HTERT RPE-1 (cell line): Measurements from ENCODE around the gene HSD17B11.
"Not testable (repeated sequence)": the region's sequence is repeated elsewhere in the genome, so short reads cannot be mapped to it uniquely, and the experiment has no call there.

Experiments
- in situ Hi-C: fragments of 300-500 bp; cut with MboI; formaldehyde crosslinking; loops from 4 replicates; pipeline ENCODE4 v1.14.3; 2020; ENCODE audit warnings: low sequenced_read_pairs

The HSD17B11 gene, protein sequence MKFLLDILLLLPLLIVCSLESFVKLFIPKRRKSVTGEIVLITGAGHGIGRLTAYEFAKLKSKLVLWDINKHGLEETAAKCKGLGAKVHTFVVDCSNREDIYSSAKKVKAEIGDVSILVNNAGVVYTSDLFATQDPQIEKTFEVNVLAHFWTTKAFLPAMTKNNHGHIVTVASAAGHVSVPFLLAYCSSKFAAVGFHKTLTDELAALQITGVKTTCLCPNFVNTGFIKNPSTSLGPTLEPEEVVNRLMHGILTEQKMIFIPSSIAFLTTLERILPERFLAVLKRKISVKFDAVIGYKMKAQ

DNA sequence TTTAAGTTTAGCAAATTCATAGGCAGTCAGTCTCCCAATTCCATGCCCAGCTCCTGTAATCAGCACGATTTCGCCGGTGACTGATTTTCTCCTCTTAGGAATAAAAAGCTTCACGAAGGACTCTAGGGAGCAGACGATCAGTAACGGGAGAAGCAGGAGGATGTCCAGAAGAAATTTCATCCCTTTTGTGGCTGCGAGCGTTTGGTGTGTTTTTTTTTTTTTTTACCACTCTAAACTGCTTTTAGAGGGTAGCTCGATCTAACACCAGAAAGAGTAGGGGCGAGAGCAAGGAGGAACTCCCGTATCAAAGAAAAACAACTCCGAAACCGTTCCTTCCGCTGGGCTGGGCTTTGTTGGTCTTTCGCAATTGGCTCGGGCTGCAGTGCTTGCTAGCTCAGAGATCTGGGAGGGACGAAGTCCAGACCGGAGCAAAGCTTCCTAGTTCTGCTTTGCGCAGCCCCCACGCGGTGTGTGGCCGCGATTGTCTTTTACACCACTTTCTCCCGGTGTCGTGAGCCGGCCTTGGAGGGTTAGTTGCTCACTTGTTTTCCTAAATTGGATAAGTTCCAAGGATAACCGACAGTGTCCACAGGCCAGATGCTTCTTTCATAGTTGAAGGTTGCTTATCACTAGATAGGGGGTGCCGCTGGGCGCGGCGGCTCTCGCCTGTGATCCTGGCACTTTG, at the start of gene HSD17B11:
Gene HSD17B11, minus strand, starts transcription at position 298 of the 685 bp plus-strand sequence. Its CDS starts 118 bp downstream, at position 180.
- in situ Hi-C loops, result no loop called here

DNA sequence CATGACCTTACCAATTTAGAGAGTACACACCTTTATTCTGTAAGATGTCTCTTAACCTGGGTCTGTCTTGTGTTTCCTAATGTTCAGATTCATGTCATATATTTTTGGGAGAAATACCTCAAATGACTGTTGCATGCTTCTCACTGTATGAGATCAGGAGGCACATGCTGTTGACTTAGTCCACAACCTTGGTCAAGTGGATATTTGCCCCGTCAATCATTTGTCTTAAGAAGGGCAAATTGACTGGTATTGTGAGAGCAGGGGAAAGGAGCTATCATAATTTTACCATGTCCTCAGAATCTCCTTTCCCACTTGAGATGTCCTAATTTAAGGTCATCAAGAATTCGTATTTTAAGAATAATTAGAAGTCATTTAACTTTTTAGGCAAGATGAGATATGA, 42.4 kb upstream of the HSD17B11 start:
- in situ Hi-C loops, result no loop called here

DNA sequence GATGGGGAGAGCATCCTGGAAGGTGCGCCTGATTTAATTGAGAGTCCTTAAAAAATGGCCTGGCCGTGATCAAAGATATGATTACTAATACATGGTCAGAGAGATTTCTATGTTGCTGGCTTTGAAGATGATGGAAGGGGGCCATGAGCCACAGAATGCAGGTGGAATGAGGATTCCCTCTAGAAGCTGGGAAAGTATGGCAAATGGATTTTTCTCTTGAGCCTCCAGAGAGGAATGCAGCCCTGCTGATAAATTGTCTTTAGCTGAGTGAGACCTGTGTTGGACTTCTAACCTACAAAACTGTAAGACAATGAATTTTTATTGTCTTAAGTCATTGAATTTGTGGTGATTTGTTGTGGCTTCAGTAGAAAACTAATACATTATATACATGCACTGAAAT, 39.0 kb upstream of the HSD17B11 start:
- in situ Hi-C loops, result no loop called here

DNA sequence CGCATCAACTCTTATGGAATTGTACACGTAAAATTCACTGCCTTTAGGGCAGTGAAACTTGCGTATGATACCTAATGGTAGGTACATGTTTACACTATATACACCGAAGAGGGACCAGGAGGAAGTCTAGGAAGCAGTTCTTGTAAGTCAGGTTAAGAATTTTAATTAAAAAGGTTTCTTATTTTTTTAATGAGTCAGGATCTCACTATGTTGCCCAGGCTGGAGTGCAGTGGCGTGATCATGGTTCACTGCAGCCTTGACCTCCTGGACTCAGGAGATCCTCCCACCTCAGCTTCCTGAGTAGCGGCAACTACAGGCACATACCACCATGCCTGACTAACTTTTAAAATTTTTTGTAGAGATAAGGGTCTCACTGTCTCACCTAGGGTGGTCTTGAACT, 38.0 kb upstream of the HSD17B11 start:
- in situ Hi-C loops, result no loop called here

DNA sequence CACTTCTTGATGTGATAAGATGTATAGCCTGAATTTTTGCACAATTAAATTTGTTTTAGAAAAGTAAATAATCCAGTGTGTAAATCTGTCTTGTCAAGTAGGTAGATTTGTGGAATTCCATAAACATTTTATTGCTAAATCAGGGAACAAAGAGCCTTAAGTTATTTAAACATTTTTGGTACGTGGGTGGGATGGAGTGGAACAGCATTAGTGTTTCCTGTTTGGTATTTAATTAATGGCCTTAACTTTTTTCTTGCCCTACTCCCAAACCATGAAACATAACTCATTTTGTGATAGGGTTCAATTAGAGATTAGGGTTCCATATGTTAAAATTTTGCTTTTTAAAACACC, 36.5 kb upstream of the HSD17B11 start:
- in situ Hi-C loops, result no loop called here

DNA sequence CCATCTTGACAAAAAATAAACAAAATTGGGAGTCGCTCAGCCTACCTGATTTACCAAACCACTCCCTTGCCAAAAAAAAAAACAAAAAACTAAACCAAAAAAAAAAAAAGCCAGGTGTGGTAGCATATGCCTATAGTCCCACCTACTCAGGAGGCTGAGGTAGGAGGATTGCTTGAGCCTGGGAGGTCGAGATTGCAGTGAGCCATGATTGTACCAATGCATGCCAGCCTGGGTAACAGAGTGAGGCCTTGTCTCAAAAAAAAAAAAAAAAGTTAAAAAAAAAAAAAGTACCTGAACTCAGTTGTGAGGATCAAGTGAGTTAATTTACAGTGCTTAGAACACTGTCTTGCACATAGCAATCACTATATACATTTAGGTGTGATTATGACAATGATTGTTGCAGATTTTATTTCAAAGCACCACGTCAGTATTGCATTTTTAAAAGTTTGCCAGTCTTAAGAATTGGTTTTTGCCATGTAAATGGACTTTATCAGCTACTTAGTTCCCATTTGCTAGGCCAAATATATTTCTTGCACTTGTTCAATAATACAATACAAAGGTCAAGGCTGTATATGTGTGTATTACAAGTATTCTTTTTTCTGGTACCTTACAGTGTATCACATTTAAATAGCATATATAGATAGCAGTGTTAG, 36.0 kb upstream of the HSD17B11 start:
- in situ Hi-C loops, result no loop called here

DNA sequence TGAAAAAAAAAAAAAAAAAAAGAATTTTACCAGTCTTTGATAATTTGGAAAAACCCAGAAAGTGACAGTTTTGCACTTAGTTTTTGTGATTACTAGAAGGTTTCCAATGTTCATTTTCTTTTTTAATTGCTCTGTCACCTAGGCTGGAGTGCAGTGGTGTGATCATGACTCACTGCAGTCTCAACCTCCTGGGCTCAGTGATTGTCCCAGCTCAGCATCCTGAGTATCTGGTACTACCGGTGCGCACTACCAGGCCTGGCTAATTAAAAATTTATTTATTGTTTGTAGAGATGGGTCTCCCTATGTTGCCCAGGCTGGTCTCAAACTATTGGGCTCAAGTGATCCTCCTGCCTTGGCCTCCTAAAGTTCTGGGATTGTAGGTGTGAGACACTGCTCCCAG, 34.7 kb upstream of the HSD17B11 start:
- in situ Hi-C loops, result no loop called here

DNA sequence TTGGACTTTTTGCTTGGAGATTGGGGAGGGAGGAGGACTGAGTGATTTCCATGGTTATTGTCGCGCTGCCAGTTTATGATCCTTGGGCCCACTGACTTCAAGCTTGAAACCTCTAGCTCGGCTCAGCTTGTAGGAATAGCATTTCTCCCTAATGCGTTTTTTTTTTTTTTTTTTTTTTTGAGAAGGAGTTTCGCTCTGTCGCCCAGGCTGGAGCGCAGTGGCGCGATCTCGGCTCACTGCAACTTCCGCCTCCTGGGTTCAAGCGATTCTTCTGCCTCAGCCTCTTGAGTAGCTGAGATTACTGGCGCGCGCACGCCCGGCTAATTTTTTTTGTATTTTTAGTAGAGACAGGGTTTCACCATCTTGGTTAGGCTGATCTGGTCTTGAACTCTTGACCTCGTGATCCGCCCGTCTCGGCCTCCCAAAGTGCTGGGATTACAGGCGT, 33.1 kb upstream of the HSD17B11 start:
- in situ Hi-C loops, result not testable (repeated sequence)

DNA sequence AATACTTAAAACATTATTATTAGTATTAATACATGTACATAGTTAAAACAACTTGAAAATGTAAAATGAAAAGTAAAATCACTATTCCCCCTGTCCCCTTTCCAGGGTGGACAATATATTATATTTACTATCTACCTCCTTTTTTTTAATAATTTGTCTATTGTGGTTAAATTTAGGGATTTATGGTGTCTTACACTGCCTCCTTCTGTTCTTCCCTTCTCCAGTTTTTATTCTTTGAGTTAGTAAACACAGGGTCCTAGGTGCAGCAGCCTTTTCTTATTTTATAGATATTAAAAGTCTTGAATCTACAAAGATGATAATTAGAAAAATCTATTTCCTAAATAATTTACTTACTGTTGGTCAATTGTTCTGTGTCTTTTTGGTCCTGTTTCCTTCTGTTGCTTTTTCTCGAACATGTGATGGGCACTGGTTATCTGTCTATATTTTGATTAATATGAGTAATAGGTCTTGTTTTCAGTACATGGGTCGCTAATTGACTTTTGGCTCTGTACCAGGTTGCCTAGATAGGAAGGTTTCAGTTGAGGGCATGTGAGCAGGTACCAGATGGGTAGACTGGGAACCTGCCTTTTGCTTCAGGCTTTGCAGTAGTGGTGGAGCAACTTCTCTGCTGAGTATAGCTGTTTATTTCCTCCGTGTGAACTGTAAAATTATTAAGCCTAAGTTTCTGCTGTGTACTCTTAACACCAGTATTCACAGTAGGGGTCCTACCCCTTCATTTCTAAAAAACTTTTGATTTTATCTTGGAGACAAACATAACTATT, 32.5 kb upstream of the HSD17B11 start:
- in situ Hi-C loops, result no loop called here

DNA sequence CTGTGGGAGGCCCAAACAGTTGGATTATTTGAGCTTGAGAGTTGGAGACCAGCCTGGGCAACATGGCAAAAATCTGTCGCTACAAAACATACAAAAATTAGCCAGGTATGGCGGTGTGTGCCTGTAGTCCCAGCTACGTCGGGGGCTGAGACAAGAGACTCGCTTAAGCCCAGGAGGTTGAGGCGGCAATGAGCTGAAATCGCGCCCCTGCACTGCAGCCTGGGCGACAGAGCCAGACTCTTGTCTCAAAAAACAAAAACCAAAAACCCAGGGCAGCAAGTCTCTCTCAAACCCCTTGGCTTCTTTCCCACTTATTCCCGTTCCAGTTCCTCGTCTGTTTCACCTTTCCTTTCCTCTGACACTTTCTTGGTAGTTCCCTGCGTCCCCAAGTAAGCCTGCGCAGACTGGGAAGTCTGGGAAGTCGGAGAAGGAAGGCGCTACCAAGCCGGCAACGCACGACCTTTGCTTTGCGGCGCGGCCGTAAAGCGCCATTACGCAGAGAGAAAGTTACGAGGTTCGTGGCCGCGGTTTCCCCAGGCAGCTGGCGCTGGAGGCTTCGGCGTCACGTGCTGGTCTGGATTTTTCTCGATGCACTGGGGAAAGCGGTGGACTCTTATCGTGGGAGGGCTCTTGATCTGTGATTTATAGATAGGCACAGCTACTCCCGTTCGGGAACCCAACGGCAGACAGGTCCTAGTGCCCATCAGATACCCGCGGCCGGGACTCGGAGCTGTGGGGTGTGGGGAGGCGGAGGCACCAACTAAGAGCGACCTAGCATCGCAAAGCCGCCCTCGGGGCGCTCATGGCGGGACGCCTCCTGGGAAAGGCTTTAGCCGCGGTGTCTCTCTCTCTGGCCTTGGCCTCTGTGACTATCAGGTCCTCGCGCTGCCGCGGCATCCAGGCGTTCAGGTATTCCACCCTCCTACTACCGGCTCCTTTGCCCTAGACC, 31.4 kb upstream of the HSD17B11 start, which contains the start of gene NUDT9:
Gene NUDT9, plus strand, starts transcription at position 470 of the 949 bp plus-strand sequence. Its CDS starts 333 bp downstream, at position 803.
- in situ Hi-C loops, result no loop called here

DNA sequence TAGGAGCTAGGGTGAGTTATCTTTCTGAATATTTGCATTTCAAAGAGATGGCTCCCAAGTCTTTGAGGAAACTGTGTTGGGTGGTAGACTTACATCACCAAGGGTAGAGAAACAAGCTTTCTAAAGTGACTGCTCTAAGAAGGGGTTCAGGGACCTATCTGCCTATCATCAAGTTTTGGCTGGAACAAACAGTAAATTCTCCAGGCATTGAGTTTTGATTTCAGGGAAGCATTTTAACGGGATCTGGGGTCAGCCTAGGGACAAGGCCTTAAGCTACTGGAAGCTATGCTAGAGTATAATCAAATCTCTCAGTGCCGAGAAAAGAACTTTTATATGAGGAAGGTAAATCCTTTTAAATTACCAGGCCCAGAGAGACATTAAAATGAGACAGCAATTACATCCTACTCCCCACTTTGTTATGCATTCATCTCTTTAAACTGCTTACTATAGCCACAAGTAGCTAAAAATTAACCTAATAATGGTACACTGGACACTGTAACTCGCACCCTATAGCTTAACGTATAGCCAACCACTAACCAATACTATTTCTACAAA, 29.4 kb upstream of the HSD17B11 start:
- in situ Hi-C loops, result no loop called here

DNA sequence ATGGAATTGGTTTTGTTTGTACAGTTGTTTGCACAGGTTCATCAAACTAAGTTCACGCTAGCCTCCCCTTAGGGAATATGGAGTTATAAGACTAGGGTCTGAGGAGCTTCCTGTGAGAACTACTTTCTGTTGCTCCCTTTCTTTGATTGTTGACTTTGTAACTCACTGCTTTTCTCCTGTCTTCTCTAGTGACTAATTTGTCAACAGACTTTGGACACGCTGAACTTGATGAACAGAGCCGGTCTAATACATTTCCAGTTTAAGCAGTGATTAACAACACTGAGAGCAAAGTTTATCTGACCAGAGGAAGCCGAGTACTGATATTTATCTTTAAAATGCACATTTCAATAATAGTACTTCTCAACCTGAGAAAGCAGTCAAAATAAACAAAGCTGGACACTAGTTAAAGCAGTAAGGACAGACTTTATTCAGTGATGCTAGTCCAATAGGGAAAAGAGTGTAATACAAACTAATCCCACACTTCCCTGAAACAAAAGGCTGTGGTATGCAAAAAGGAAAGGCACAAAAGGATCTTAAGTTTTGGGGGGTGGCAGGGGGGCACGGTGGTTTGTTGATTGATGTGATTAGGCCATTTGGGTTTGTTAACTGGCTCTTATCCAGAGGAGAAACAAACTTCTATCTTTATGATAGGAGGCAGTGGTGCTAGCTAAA, 28.7 kb upstream of the HSD17B11 start:
- in situ Hi-C loops, result no loop called here

DNA sequence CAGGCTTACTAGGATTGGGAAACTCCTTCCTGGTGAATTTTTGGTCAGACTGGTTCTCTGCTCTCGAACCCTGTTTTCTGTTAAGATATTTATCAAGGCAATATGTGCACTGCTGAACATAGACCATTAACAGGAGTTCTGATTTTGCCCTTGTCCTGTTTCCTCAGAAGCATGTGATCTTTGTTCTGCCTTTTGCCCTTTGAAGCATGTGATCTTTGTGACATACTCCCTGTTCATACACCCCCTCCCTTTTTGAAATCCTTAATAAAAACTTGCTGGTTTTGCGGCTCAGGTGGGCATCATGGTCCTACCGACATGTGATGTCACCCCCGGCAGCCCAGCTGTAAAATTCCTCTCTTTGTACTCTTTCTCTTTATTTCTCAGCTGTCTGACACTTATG, 27.4 kb upstream of the HSD17B11 start:
- in situ Hi-C loops, result not testable (repeated sequence)

DNA sequence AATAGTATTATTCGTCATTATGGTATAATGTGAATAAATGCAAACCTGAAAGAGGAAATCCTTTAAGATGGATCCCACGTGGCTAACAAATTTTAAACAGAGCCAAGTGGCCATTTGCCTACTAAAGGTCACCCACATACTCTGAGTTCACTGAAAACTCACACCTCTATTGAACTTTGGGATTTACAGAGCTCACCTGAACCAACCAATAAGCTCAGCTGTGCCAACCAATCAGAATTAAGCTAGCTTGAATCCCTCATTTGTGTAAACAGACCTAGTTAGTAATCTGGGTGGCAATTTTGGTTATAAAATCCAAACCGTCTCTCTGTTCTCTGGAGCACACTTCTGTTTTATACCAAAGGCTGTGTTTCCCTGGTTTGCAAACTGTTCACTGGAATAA, 26.0 kb upstream of the HSD17B11 start:
- in situ Hi-C loops, result no loop called here

DNA sequence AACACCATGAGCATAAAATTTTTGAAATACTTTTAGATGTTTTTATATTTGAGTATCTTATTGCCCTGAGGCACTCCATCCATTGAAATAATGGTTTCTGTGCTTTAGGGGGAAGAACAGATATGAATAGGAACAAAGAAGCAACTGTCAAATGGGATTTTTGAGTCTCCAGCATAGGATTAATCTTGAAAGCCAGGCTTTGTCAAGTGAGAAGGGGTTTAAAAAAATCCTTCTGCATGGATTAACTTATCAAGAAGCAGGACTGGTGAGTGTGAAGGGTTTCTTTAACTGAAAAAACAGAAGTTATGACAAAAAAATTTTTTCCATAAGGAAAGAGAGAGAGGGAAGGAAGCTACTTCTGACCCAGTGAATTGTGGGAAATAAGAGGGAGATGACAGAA, 23.8 kb upstream of the HSD17B11 start:
- in situ Hi-C loops, result no loop called here

DNA sequence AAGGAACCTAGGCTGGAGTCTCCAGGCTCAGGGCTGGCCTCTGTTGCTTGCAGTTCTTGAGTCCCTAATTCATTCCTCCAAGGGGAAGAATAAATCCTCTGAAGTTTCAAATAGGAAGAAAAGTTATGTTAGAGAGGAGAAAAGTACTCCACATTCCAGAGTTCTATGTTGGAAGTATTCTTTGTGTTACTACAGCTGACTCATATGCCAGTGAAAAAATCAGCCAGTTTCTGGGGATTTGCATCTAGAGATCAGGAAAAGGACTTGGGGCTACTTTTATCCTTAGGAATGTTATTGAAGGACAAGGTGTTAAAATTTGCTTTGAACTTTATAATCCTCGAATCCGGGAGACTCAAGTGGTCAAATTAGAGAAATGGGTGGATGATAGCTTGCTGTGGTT, 19.7 kb upstream of the HSD17B11 start:
- in situ Hi-C loops, result no loop called here

DNA sequence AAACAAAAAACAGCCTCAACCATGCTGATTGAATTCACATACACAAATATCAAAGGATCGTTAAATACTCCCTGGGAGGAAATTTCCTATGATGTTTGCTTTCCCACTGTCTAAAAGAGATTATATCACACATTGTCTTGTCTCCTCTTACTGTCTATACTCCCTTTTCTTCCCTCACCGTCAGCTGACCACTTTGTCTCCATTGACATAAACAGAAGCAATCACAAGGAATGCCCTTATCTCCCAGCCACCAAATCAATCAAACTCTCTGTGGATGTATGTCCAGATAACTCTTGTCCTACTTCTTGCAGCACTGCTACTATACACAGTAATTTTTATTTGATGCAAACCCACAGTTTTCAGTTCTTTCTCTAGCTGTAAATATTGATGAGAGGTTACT, 19.2 kb upstream of the HSD17B11 start:
- in situ Hi-C loops, result no loop called here

DNA sequence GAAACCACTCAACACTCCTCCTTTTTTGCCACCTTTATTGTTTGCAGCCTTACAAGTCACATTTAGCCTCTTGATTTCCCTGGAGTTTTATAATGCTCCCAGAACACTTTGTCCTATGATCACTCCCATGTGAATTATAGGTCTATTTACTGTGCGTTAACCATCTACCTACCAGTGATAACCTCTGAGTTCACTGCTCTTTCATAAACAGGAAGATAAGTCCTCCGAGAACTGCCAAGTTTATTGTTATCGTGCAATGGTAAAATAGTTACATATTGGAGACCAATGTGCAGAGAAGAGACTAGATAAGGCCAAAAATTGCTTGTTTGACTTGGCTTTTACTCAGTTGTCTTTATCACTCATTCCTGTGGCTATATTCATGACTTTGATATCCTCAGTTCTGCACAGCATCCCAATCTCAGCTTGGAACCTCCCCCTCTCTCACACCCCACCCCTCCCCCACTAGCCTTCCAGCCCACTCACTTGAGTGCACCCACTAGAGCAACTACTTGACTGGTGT, 18.5 kb upstream of the HSD17B11 start:
- in situ Hi-C loops, result no loop called here

DNA sequence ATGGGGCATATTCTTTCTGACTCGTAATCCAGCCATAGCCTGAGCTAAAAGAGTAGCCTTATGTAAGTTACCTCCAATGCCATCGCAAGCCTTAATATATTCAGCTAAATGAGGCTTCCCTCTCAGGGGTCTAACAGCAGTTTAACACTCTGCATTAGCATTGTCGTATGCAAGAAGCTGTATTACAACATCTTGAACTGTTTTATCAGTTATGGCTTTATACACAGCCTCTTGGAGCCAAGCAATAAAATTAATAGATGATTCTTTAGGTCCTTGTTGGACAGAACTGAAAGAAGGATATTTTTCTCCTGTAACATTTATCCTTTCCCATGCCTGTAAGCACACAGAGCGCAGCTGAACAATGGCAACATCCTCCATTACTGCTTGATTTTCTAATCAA, 15.9 kb upstream of the HSD17B11 start:
- in situ Hi-C loops, result not testable (repeated sequence)
